K562 (cell line): Measurements from ENCODE around the gene HNMT. TPM values are rescaled to one million over a fixed set of nuclear protein-coding genes. Genes with fewer than 3 reads are reported as not detected.
A peak's percentile ranks its signal among the peaks of the same experiment; 100 is the strongest.

Experiments used
- ATAC-seq: fragments of 200-7000 bp; cut with Tn5 transposase; 3 replicates; pipeline ENCODE4 v1.9.1; 2020; ENCODE audit warnings: moderate library complexity
- BruUV-seq: library from RNA; stranded (reverse); fragments of 400-500 nt; replicated peaks from 2 replicates; lab custom pipeline; 2021; lab: Mats Ljungman, UMichigan
- CTCF ChIA-PET: fragments of 300-600 bp; formaldehyde crosslinking; extraction: SDS; loops from one replicate; lab custom pipeline; 2021; ENCODE audit warnings: low intra/inter-chr PET ratio; lab: Yijun Ruan, JAX
- POLR2A ChIA-PET: fragments of 300-600, 350-650 bp; sonication (Branson Sonifier 250); formaldehyde crosslinking; extraction: SDS; loops from one replicate; lab custom pipeline; 2021; ENCODE audit warnings: antibody characterized with exemption, inconsistent platforms; lab: Yijun Ruan, JAX
- DNase-seq, 4 experiments: peaks; one replicate each; pipeline versions ENCODE4 v3.0.0 to v3.0.0-alpha.2; 2011 to 2018; ENCODE audit warnings: low spot score in 3 of 4, mixed read lengths in 3 of 4; ENCODE audit errors: extremely low read depth in 1 of 4
- FAIRE-seq: peaks from 2 replicates; lab custom pipeline; 2011; peaks lifted over from hg19 to GRCh38; lab: Jason Lieb, UNC
- H2AFZ ChIP-seq: 2 replicates; pipeline ENCODE4 v1.6.0; 2011; ENCODE audit warnings: low read depth, low read length, control low read depth, inconsistent platforms
- H3K27ac ChIP-seq: fragments of 200-600 bp; 3 replicates; pipeline ENCODE4 v1.8.0; 2011; ENCODE audit warnings: low read depth, mild to moderate bottlenecking, control low read depth, inconsistent platforms, low read length, moderate library complexity, mixed read lengths; ENCODE audit errors: extremely low read depth
- H3K27me3 ChIP-seq, 2 experiments: fragments of 300-600 bp in 1 of 2; 2 replicates in 1 of 2; 3 replicates in 1 of 2; pipeline versions ENCODE4 v1.6.0 to v1.8.0; 2011; ENCODE audit warnings: inconsistent platforms in 2 of 2, low read length in 2 of 2, mild to moderate bottlenecking in 1 of 2, mixed read lengths in 1 of 2, moderate library complexity in 1 of 2; ENCODE audit not compliant: control insufficient read depth in 2 of 2, insufficient read depth in 2 of 2
- H3K36me3 ChIP-seq: fragments of 300-600 bp; 3 replicates; pipeline ENCODE4 v1.8.0; 2011; ENCODE audit warnings: mild to moderate bottlenecking, low read length, inconsistent platforms; ENCODE audit not compliant: control insufficient read depth, insufficient read depth
- H3K4me1 ChIP-seq, 2 experiments: fragments of 200-600 bp in 1 of 2; replicated peaks in 1 of 2; 2 replicates in 1 of 2; 3 replicates in 1 of 2; pipeline versions ENCODE4 v1.5.1 to v1.8.0; 2011; ENCODE audit warnings: inconsistent platforms in 2 of 2, low read length in 2 of 2, mild to moderate bottlenecking in 1 of 2, mixed read lengths in 1 of 2, moderate library complexity in 1 of 2; ENCODE audit not compliant: control insufficient read depth in 2 of 2, insufficient read depth in 2 of 2
- H3K4me2 ChIP-seq: 2 replicates; pipeline ENCODE4 v1.6.1; 2011; ENCODE audit warnings: low read length, control low read depth, inconsistent platforms, mixed read lengths; ENCODE audit not compliant: insufficient read depth
- H3K4me3 ChIP-seq: fragments of 200-600 bp; sonication (generic), shearing (Covaris generic); 2 replicates; pipeline ENCODE4 v1.5.1; 2016; ENCODE audit warnings: control low read depth, inconsistent platforms
- H3K79me2 ChIP-seq: fragments of 200-600 bp; 3 replicates; pipeline ENCODE4 v1.8.0; 2011; ENCODE audit warnings: low read length, inconsistent platforms; ENCODE audit not compliant: control insufficient read depth, insufficient read depth
- H3K9ac ChIP-seq, 2 experiments: 2 replicates each; pipeline versions ENCODE4 v1.6.0 to v1.6.1; 2011; ENCODE audit warnings: low read depth in 2 of 2, low read length in 2 of 2, control low read depth in 1 of 2, inconsistent platforms in 1 of 2, mild to moderate bottlenecking in 1 of 2, mixed read lengths in 1 of 2; ENCODE audit not compliant: insufficient read depth in 1 of 2
- H3K9me1 ChIP-seq: one replicate; pipeline ENCODE4 v1.6.0; 2011; ENCODE audit warnings: inconsistent platforms, mild to moderate bottlenecking, low read length, moderate library complexity; ENCODE audit not compliant: control insufficient read depth, insufficient read depth
- H3K9me3 ChIP-seq: replicated peaks from 2 replicates; pipeline ENCODE4 v1.5.1; 2011; ENCODE audit warnings: low read depth, low read length, inconsistent platforms; ENCODE audit not compliant: control insufficient read depth, insufficient read depth
- H4K20me1 ChIP-seq: replicated peaks from 2 replicates; pipeline ENCODE4 v1.6.1; 2011; ENCODE audit warnings: low read length, inconsistent platforms, mixed read lengths; ENCODE audit not compliant: control insufficient read depth, insufficient read depth
- BRF1 ChIP-seq: IDR thresholded peaks from 3 replicates; pipeline ENCODE4 v1.6.1; 2011; ENCODE audit warnings: borderline replicate concordance, mild to moderate bottlenecking; ENCODE audit not compliant: insufficient read length; ENCODE audit errors: extremely low read depth
- COPS2 ChIP-seq: fragments of 450-650 bp; conservative IDR thresholded peaks from 2 replicates; pipeline ENCODE4 v1.6.1; 2016; ENCODE audit warnings: mild to moderate bottlenecking, moderate library complexity
- ESRRA ChIP-seq: fragments of 450-650 bp; IDR thresholded peaks from 2 replicates; pipeline ENCODE4 v1.6.1; 2014; ENCODE audit warnings: low read depth, mild to moderate bottlenecking, moderate library complexity, borderline replicate concordance
- LCOR ChIP-seq: sonication (generic); formaldehyde crosslinking; IDR thresholded peaks from 2 replicates; pipeline ENCODE4 v1.8.0; 2022; ENCODE audit warnings: mild to moderate bottlenecking, missing genetic modification reagents
- MEF2A ChIP-seq: IDR thresholded peaks from 2 replicates; pipeline ENCODE4 v1.6.1; 2011; ENCODE audit warnings: low read depth, mild to moderate bottlenecking, low read length, moderate library complexity; ENCODE audit not compliant: control insufficient read depth
- RBM14 ChIP-seq: fragments of 200-400 bp; formaldehyde crosslinking; IDR thresholded peaks from 2 replicates; pipeline ENCODE4 v1.6.1; 2018; ENCODE audit warnings: low read depth, mild to moderate bottlenecking, low read length, moderate library complexity, borderline replicate concordance; ENCODE audit not compliant: insufficient read depth
- SLC30A9 ChIP-seq: fragments of 250-450 bp; sonication (Bioruptor Pico); IDR thresholded peaks from 2 replicates; pipeline ENCODE4 v1.8.0; 2022; ENCODE audit warnings: mild to moderate bottlenecking, moderate library complexity
- SRSF9 ChIP-seq: fragments of 200-400 bp; formaldehyde crosslinking; IDR thresholded peaks from 2 replicates; pipeline ENCODE4 v1.6.1; 2017; ENCODE audit warnings: low read depth, low read length, borderline replicate concordance
- XRCC3 ChIP-seq: fragments of 450-650 bp; IDR thresholded peaks from 2 replicates; pipeline ENCODE4 v1.6.1; 2017; ENCODE audit warnings: mild to moderate bottlenecking, moderate library complexity
- ZFP36 ChIP-seq: fragments of 150-350 bp; IDR thresholded peaks from 2 replicates; pipeline ENCODE4 v1.6.1; 2018; ENCODE audit warnings: low read length, low read depth; ENCODE audit not compliant: partially characterized antibody
- ZNF133 ChIP-seq: fragments of 250-450 bp; sonication (Bioruptor Pico); IDR thresholded peaks from 2 replicates; pipeline ENCODE4 v1.4.0; 2020; ENCODE audit warnings: mild to moderate bottlenecking
- ZNF212 ChIP-seq: fragments of 450-650 bp; formaldehyde crosslinking; IDR thresholded peaks from 2 replicates; pipeline ENCODE4 v1.4.0; 2020; ENCODE audit warnings: mild to moderate bottlenecking
- ZNF316 ChIP-seq: fragments of 450-650 bp; IDR thresholded peaks from 2 replicates; pipeline ENCODE4 v1.6.1; 2016
- WGBS: fragments of 100-300 bp; shearing (Covaris generic); methylation state at CpG from one replicate; pipeline ENCODE4 v1.1.6; 2016; ENCODE audit warnings: low coverage, mixed read lengths; ENCODE audit not compliant: insufficient coverage; ENCODE audit errors: missing lambda C conversion rate; 5-methylcytosine and 5-hydroxymethylcytosine counted together
- in situ Hi-C: fragments of 300-500 bp; cut with MboI; formaldehyde crosslinking; loops from 4 replicates; pipeline ENCODE4 v1.15.0; 2018; ENCODE audit warnings: inconsistent platforms, mixed read lengths
- intact Hi-C: fragments of 100-400 bp; cut with micrococcal nuclease; formaldehyde crosslinking; loops from 2 replicates; pipeline ENCODE4 v1.14.2; 2022
- polyA plus RNA-seq, 8 experiments: library from polyadenylated mRNA; depleted of rRNA in 4 of 8; stranded (reverse) in 5 of 8; unstranded in 3 of 8; fragments of >200 nt; fragmentation: Nextera tagmentation in 2 of 8; fragmentation: Illumina TruSeq in 1 of 8; extraction: Ambion mirVana in 2 of 8; extraction: Trizol in 1 of 8; gene quantifications; 2 replicates each; pipeline versions ENCODE4 v1.2.1 to v1.2.3, GENCODE V29; 2011 to 2014; ENCODE audit warnings: inconsistent platforms in 1 of 8, missing spikeins in 1 of 8
- total RNA-seq, 7 experiments: library from RNA; depleted of rRNA in 6 of 7; stranded (reverse); fragments of >200 nt in 6 of 7; fragmentation: Illumina TruSeq in 2 of 7; extraction: Trizol in 2 of 7; gene quantifications; 2 replicates each; pipeline versions ENCODE4 v1.2.1 to v1.2.3, GENCODE V29; 2011 to 2021; ENCODE audit warnings: low replicate concordance in 1 of 7
- TF ChIP-seq, protein P1 (sequence below): sonication (generic); formaldehyde crosslinking; IDR thresholded peaks from 2 replicates; pipeline ENCODE4 v1.8.1; 2023; ENCODE audit warnings: mild to moderate bottlenecking, missing genetic modification reagents
- TF ChIP-seq, protein P2 (sequence below): sonication (generic); formaldehyde crosslinking; IDR thresholded peaks from 2 replicates; pipeline ENCODE4 v1.8.0; 2022; ENCODE audit warnings: missing genetic modification reagents, mild to moderate bottlenecking, moderate library complexity, borderline replicate concordance
- TF ChIP-seq, protein P3 (sequence below): fragments of 250-450 bp; sonication (Bioruptor Pico); IDR thresholded peaks from 2 replicates; pipeline ENCODE4 v1.8.0; 2022; ENCODE audit warnings: inconsistent platforms
- TF ChIP-seq, protein P4 (sequence below): fragments of 250-450 bp; sonication (Bioruptor Pico); IDR thresholded peaks from 2 replicates; pipeline ENCODE4 v1.8.0; 2021; ENCODE audit warnings: mild to moderate bottlenecking, moderate library complexity

Gene HNMT
- total and polyA plus RNA-seq, 9 of the 15 experiments (the other 6 are each of a cell fraction or from before 2014, with no cell fraction given) = 3.1 to 10.9 (median 5.3) TPM

GRCh38 chr2:138060301-138060635 lies 96.0 kb downstream of the HNMT start:
- WGBS = 0% methylated on average over 1 of the region's 1 CpG
- no peaks in the 10 kb centered on the region for H3K9me1 ChIP-seq
- no peak overlapping the region for H2AFZ ChIP-seq
- peaks cover 6 to 30% of the 10 kb centered on the region in 2 experiments; a peak in 4 of 5 replicates for H3K4me1 ChIP-seq
- peak; percentile 11 to 89 (median 33) for DNase-seq
- POLR2A ChIA-PET = interaction anchor here (0.6 kb wide), 1 partner anchor 22 kb away, joined by 3 read pairs; no protein-coding TSS in a partner anchor
- no TSS peak for BruUV-seq
- CTCF ChIA-PET = no interaction called here
- H3K27ac ChIP-seq = no peak overlapping the region; the same call in 2 of the 3 replicates
- no peak overlapping the region for H3K4me3 ChIP-seq
- 0 out of 2 replicates have a peak overlapping the region, but pooled peaks have one; percentile 5 for H3K4me2 ChIP-seq
- intact Hi-C loops (no loop called here), in situ Hi-C loops (no loop called here)
- no peaks in the 10 kb centered on the region for H3K27me3 ChIP-seq
- H3K9me3 ChIP-seq = no peaks in the 10 kb centered on the region
- peak; percentile 91 for FAIRE-seq
- H3K9ac ChIP-seq = no peak overlapping the region
- H3K79me2 ChIP-seq = no peaks in the 10 kb centered on the region
- ATAC-seq = peak; percentile 29
- H4K20me1 ChIP-seq = no peaks in the 10 kb centered on the region
- H3K36me3 ChIP-seq = no peaks in the 10 kb centered on the region
- TF ChIP-seq SRSF9 (no peak), SLC30A9 (CRISPR knock-in tag) (no peak), XRCC3 (no peak), ESRRA (peak; percentile 18; the same call in 1 of the 2 replicates), BRF1 (no peak), ZNF133 (CRISPR knock-in tag) (no peak), LCOR (0 out of 2 replicates have a peak, but pooled peaks have one; percentile 48), ZFP36 (no peak), COPS2 (no peak), RBM14 (no peak), ZNF316 (no peak), ZNF212 (CRISPR knock-in tag) (no peak), MEF2A (no peak)
- TF ChIP-seq, protein P1, sequence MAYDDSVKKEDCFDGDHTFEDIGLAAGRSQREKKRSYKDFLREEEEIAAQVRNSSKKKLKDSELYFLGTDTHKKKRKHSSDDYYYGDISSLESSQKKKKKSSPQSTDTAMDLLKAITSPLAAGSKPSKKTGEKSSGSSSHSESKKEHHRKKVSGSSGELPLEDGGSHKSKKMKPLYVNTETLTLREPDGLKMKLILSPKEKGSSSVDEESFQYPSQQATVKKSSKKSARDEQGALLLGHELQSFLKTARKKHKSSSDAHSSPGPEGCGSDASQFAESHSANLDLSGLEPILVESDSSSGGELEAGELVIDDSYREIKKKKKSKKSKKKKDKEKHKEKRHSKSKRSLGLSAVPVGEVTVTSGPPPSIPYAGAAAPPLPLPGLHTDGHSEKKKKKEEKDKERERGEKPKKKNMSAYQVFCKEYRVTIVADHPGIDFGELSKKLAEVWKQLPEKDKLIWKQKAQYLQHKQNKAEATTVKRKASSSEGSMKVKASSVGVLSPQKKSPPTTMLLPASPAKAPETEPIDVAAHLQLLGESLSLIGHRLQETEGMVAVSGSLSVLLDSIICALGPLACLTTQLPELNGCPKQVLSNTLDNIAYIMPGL (CRISPR knock-in tag) = no peak
- TF ChIP-seq, protein P2, sequence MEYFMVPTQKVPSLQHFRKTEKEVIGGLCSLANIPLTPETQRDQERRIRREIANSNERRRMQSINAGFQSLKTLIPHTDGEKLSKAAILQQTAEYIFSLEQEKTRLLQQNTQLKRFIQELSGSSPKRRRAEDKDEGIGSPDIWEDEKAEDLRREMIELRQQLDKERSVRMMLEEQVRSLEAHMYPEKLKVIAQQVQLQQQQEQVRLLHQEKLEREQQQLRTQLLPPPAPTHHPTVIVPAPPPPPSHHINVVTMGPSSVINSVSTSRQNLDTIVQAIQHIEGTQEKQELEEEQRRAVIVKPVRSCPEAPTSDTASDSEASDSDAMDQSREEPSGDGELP (CRISPR knock-in tag) = no peak
- TF ChIP-seq, protein P3, sequence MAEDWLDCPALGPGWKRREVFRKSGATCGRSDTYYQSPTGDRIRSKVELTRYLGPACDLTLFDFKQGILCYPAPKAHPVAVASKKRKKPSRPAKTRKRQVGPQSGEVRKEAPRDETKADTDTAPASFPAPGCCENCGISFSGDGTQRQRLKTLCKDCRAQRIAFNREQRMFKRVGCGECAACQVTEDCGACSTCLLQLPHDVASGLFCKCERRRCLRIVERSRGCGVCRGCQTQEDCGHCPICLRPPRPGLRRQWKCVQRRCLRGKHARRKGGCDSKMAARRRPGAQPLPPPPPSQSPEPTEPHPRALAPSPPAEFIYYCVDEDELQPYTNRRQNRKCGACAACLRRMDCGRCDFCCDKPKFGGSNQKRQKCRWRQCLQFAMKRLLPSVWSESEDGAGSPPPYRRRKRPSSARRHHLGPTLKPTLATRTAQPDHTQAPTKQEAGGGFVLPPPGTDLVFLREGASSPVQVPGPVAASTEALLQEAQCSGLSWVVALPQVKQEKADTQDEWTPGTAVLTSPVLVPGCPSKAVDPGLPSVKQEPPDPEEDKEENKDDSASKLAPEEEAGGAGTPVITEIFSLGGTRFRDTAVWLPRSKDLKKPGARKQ (CRISPR knock-in tag) = no peak
- TF ChIP-seq, protein P4, sequence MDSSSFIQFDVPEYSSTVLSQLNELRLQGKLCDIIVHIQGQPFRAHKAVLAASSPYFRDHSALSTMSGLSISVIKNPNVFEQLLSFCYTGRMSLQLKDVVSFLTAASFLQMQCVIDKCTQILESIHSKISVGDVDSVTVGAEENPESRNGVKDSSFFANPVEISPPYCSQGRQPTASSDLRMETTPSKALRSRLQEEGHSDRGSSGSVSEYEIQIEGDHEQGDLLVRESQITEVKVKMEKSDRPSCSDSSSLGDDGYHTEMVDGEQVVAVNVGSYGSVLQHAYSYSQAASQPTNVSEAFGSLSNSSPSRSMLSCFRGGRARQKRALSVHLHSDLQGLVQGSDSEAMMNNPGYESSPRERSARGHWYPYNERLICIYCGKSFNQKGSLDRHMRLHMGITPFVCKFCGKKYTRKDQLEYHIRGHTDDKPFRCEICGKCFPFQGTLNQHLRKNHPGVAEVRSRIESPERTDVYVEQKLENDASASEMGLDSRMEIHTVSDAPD (CRISPR knock-in tag) = no peak
